CD4-positive, alpha-beta T cell (primary cell): ENCODE measurements around the gene IRF9. TPM values are rescaled to one million over a fixed set of nuclear protein-coding genes. Genes with fewer than 3 reads are reported as not detected.

Experiments used
- ATAC-seq: fragments of 200-7000 bp; cut with Tn5 transposase; one replicate; pipeline ENCODE4 v1.10.0; 2022; ENCODE audit warnings: mild to moderate bottlenecking; ENCODE audit not compliant: poor library complexity
- CTCF ChIA-PET: fragments of 350-600 bp; sonication (Branson Sonifier 250); formaldehyde crosslinking; loops from one replicate; lab custom pipeline; 2021; ENCODE audit warnings: antibody characterized with exemption, inconsistent platforms; lab: Charles Lee
- POLR2A ChIA-PET: fragments of 350-600 bp; sonication (Branson Sonifier 250); formaldehyde crosslinking; loops from one replicate; lab custom pipeline; 2021; ENCODE audit warnings: antibody characterized with exemption, inconsistent platforms; lab: Charles Lee
- DNase-seq, 14 experiments: peaks; one replicate each; pipeline ENCODE4 v3.0.0-alpha.2; 2013 to 2020; ENCODE audit warnings: mixed read lengths in 2 of 14
- H3K27ac ChIP-seq, 2 donors: one replicate each; pipeline versions ENCODE4 v1.5.1 to v1.7.0; 2013; ENCODE audit warnings: low read length in 2 of 2, low read depth in 1 of 2, mild to moderate bottlenecking in 1 of 2
- H3K27me3 ChIP-seq, 2 experiments: 1 replicate in 1 of 2; 2 replicates in 1 of 2; pipeline versions ENCODE4 v1.6.1 to v1.7.0; 2013; ENCODE audit warnings: low read length in 2 of 2, control low read depth in 1 of 2, mild to moderate bottlenecking in 1 of 2, moderate library complexity in 1 of 2; ENCODE audit not compliant: insufficient read depth in 2 of 2, control insufficient read depth in 1 of 2
- H3K36me3 ChIP-seq: one replicate; pipeline ENCODE4 v1.6.1; 2013; ENCODE audit warnings: low read length, control low read depth; ENCODE audit not compliant: insufficient read depth
- H3K4me1 ChIP-seq: one replicate; pipeline ENCODE4 v1.6.1; 2013; ENCODE audit warnings: low read length, control low read depth; ENCODE audit not compliant: insufficient read depth
- H3K4me3 ChIP-seq: one replicate; pipeline ENCODE4 v1.5.1; 2013; ENCODE audit warnings: mild to moderate bottlenecking, low read length, moderate library complexity
- H3K9me3 ChIP-seq, 2 experiments: 1 replicate in 1 of 2; 2 replicates in 1 of 2; pipeline versions ENCODE4 v1.6.1 to v1.7.0; 2013; ENCODE audit warnings: low read length in 2 of 2, mild to moderate bottlenecking in 2 of 2, control low read depth in 1 of 2, moderate library complexity in 1 of 2; ENCODE audit not compliant: control insufficient read depth in 1 of 2, insufficient read depth in 1 of 2
- H3K27ac Mint-ChIP-seq: one replicate; pipeline ENCODE4 v1.8.0; 2020; ENCODE audit warnings: mixed read lengths
- H3K27me3 Mint-ChIP-seq: one replicate; pipeline ENCODE4 v1.8.0; 2021; ENCODE audit warnings: mixed read lengths
- H3K36me3 Mint-ChIP-seq: one replicate; pipeline ENCODE4 v1.8.0; 2021; ENCODE audit warnings: low read depth, mixed read lengths
- H3K4me1 Mint-ChIP-seq: one replicate; pipeline ENCODE4 v1.8.0; 2021; ENCODE audit warnings: low read depth, mixed read lengths
- H3K4me3 Mint-ChIP-seq: one replicate; pipeline ENCODE4 v1.8.0; 2020; ENCODE audit warnings: mild to moderate bottlenecking, mixed read lengths
- H3K9me3 Mint-ChIP-seq: one replicate; pipeline ENCODE4 v1.8.0; 2020; ENCODE audit warnings: mixed read lengths
- CTCF ChIP-seq: fragments of 200-600 bp; IDR thresholded peaks from one replicate; pipeline ENCODE4 v1.8.0; 2022; ENCODE audit warnings: antibody characterized with exemption, mild to moderate bottlenecking
- intact Hi-C, 2 experiments: fragments of 100-400 bp; cut with DNase I in 1 of 2; cut with micrococcal nuclease in 1 of 2; formaldehyde crosslinking; loops; one replicate each; pipeline versions ENCODE4 v1.15.1 to v1.9.0; 2023 to 2025; cut with DNase I, micrococcal nuclease
- total RNA-seq, 174 experiments: library from RNA in 2 of 174; stranded (reverse) in 2 of 174; gene quantifications; one replicate each; pipeline ENCODE4 v1.2.3 and lab custom pipeline; 2021 to 2026

The IRF9 gene
- total RNA-seq, 2 experiments from 2014 or later = 248 to 262 TPM

GRCh38 chr14:24130717-24131548 lies 30.1 kb upstream of the IRF9 start:
- no peak overlapping the region for H3K27ac ChIP-seq
- H3K4me1 ChIP-seq = peaks cover 25% of the 10 kb centered on the region
- no peaks in the 10 kb centered on the region for H3K36me3 ChIP-seq
- intact Hi-C loops = no loop called here
- no peak for TF ChIP-seq CTCF
- Mint-ChIP-seq H3K4me1 (peaks cover 33% of the 10 kb centered on the region), H3K9me3 (no peaks in the 10 kb centered on the region), H3K27me3 (no peaks in the 10 kb centered on the region), H3K4me3 (peak overlapping the region; percentile 43), H3K36me3 (peaks cover 7% of the 10 kb centered on the region), H3K27ac (peak overlapping the region; percentile 66)
- ATAC-seq (no peak), DNase-seq (no peak)
- H3K27me3 ChIP-seq = no peaks in the 10 kb centered on the region
- no peaks in the 10 kb centered on the region for H3K9me3 ChIP-seq
- H3K4me3 ChIP-seq = no peak overlapping the region
- CTCF ChIA-PET = interaction anchor here (1.5 kb wide), 1 partner anchor 30 kb away, joined by 5 read pairs; the partner anchor contains the start of gene IRF9
- POLR2A ChIA-PET = interaction anchor here (11.7 kb wide), 1 partner anchor 14 kb away, joined by 296 read pairs; the partner anchor contains the start of genes DCAF11 and NRL

GRCh38 chr14:24131549-24131966 lies 29.5 kb upstream of the IRF9 start:
- Histone ChIP-seq H3K4me3 (no peak overlapping the region), H3K27ac (no peak overlapping the region), H3K36me3 (no peaks in the 10 kb centered on the region), H3K9me3 (no peaks in the 10 kb centered on the region), H3K4me1 (peaks cover 28% of the 10 kb centered on the region), H3K27me3 (no peaks in the 10 kb centered on the region)
- DNase-seq (no peak), ATAC-seq (no peak)
- Mint-ChIP-seq H3K4me1 (peaks cover 35% of the 10 kb centered on the region), H3K27ac (peak overlapping the region; percentile 91), H3K27me3 (no peaks in the 10 kb centered on the region), H3K36me3 (peaks cover 8% of the 10 kb centered on the region), H3K4me3 (no peak overlapping the region), H3K9me3 (no peaks in the 10 kb centered on the region)
- intact Hi-C loops = no loop called here
- POLR2A ChIA-PET = interaction anchor here (0.9 to 11.7 kb wide), 6 partner anchors 10 to 64 kb away, joined by 3 to 296 read pairs (median 14); partner anchors contain the start of genes DCAF11, EMC9, IRF9 and NRL
- CTCF ChIA-PET = interaction anchor here (1.5 kb wide), 1 partner anchor 30 kb away, joined by 5 read pairs; the partner anchor contains the start of gene IRF9
- no peak for TF ChIP-seq CTCF

GRCh38 chr14:24132061-24132685 lies 28.9 kb upstream of the IRF9 start:
- CTCF ChIA-PET = interaction anchor here (1.5 to 1.6 kb wide), 2 partner anchors 29 to 111 kb away, joined by 3 to 5 read pairs; partner anchors contain the start of genes IRF9 and TINF2
- H3K27me3 Mint-ChIP-seq = no peaks in the 10 kb centered on the region
- peak overlapping the region; percentile 91 for H3K27ac Mint-ChIP-seq
- H3K4me1 ChIP-seq = peaks cover 34% of the 10 kb centered on the region
- H3K4me1 Mint-ChIP-seq = peaks cover 41% of the 10 kb centered on the region
- no peak for TF ChIP-seq CTCF
- DNase-seq (peak in 11 of 14 experiments; percentile 12 to 70 (median 43)), ATAC-seq (no peak)
- POLR2A ChIA-PET = interaction anchor here (0.9 to 11.7 kb wide), 8 partner anchors 9 to 63 kb away, joined by 3 to 296 read pairs (median 8); partner anchors contain the start of genes DCAF11, EMC9, IRF9 and NRL
- H3K4me3 Mint-ChIP-seq = peak overlapping the region; percentile 59
- H3K27ac ChIP-seq = peak overlapping the region; percentile 47 to 75
- H3K9me3 Mint-ChIP-seq = no peaks in the 10 kb centered on the region
- intact Hi-C loops = loop anchor here in 1 of 2 experiments (1.0 kb wide), 1 partner anchor 10 kb away; no protein-coding TSS in a partner anchor
- peaks cover 15% of the 10 kb centered on the region for H3K36me3 Mint-ChIP-seq
- H3K9me3 ChIP-seq = no peaks in the 10 kb centered on the region
- H3K36me3 ChIP-seq = peaks cover 2% of the 10 kb centered on the region
- no peaks in the 10 kb centered on the region for H3K27me3 ChIP-seq
- peak overlapping the region; percentile 13 for H3K4me3 ChIP-seq
